Measurements from ENCODE around the gene SCNN1A. TPM values are rescaled to one million over a fixed set of nuclear protein-coding genes. Genes with fewer than 3 reads are reported as not detected.

SCNN1A gene
- under 0.01 TPM in 1 of 2 replicates, not detected in the other for total RNA-seq

GRCh38 chr12:6375269-6376078, at the start of gene SCNN1A:
TSS of gene SCNN1A (minus strand) at chr12:6375563. CDS start at chr12:6374783, 780 bp downstream.

GRCh38 chr12:6383572-6384498, 8.5 kb upstream of the SCNN1A start, which contains the start of gene LTBR:
TSS of gene LTBR (plus strand) at chr12:6384162. CDS start at chr12:6384359, 197 bp downstream.

GRCh38 chr12:6341417-6342139, 33.8 kb downstream of the SCNN1A start, which contains the start of gene TNFRSF1A:
TSS of gene TNFRSF1A (minus strand) at chr12:6342076. CDS start at chr12:6341814, 262 bp downstream.

Other genes starting within 250 kb of the SCNN1A start
- gene CD9, start 175.2 kb downstream of the SCNN1A start, total RNA-seq, result 475 and 569 TPM in 2 replicates
- 0.15 and 0.66 TPM in 2 replicates for gene PLEKHG6, start 64.9 kb downstream of the SCNN1A start, total RNA-seq
- 186 and 187 TPM in 2 replicates for gene TNFRSF1A, start 33.5 kb downstream of the SCNN1A start, total RNA-seq
- 59.1 and 119 TPM in 2 replicates for gene LTBR, start 8.6 kb upstream of the SCNN1A start, total RNA-seq
- 0.17 TPM in 1 of 2 replicates, not detected in the other for gene CD27, start 69.4 kb upstream of the SCNN1A start, total RNA-seq
- gene TAPBPL, start 76.5 kb upstream of the SCNN1A start, total RNA-seq, result 17.4 and 17.7 TPM in 2 replicates
- gene VAMP1, start 95.1 kb upstream of the SCNN1A start, total RNA-seq, result 10.2 and 19.5 TPM in 2 replicates
- 110 and 136 TPM in 2 replicates for gene MRPL51, start 117.7 kb upstream of the SCNN1A start, total RNA-seq
- gene NCAPD2, start 118.5 kb upstream of the SCNN1A start, total RNA-seq, result 38.5 and 101 TPM in 2 replicates
- gene GAPDH, start 159.0 kb upstream of the SCNN1A start, total RNA-seq, result 10,148 and 10,314 TPM in 2 replicates
- 21.7 and 22.2 TPM in 2 replicates for gene IFFO1, start 180.5 kb upstream of the SCNN1A start, total RNA-seq
- gene NOP2, start 192.7 kb upstream of the SCNN1A start, total RNA-seq, result 14.4 and 20.0 TPM in 2 replicates
- gene CHD4, start 231.8 kb upstream of the SCNN1A start, total RNA-seq, result 255 and 275 TPM in 2 replicates